ENCODE data around the gene KCNT1.

KCNT1 gene

DNA sequence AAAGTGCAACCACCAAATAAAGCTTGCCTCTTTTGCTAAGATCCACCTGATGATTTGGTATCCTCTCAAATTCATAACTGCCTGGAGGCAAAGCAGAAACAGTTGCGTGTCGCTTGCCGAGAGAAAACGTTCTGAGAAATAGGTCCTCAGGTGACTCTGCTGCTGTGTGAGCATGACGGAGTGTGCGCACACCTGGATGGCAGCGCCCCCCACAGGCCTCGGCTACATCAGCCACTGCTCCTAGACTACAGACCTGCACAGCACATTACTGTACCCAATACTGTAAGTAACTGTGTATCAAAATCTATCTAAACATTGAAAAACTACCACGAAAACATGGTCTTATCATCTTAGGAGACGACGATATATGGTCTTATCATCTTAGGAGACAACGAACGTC is 117.9 kb downstream of the KCNT1 start:
- DNase-seq (ENCODE audit: low read depth in 3 of 3): no peak

DNA sequence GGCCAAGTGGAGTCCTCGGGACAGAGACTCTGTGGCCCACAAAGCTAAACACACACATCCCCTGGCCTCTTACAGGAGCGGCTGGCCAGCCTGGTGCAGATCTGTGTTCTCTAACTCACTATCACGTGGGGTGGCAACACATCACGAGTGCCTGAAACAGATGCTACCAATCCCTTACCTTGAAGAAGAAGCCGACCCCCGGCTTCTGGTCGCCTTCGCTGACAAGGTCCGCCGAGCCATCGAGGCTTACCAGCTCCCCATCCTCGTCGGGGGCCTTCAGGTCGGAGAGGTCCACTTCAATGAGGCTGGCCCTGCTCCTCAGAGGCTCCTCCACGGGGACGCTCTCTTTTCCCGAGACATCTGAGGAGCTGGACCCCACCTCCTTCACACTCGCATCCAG is 118.7 kb downstream of the KCNT1 start:
- no peak for DNase-seq (ENCODE audit: low read depth in 3 of 3)

DNA sequence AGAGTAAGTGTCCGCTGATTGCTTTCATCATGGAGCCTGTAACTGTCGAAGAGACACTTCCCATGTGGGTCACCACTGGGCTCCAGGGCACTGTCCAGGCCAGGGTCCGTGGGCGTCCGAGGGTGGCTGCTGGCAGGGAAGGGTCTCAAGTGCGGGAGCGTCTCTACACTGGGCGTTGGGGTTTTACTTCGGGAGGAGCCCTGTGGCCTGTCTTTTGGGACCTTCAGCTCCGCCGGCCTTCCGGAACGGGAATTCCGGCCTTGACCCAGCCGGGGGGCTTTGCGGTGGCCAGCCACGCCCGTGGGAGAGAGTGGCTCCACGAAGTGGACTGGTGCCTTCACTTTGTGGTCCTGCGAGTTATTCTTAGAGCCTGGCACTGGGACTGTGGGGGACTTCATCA is 119.1 kb downstream of the KCNT1 start:
- DNase-seq (ENCODE audit: low read depth in 3 of 3): no peak

DNA sequence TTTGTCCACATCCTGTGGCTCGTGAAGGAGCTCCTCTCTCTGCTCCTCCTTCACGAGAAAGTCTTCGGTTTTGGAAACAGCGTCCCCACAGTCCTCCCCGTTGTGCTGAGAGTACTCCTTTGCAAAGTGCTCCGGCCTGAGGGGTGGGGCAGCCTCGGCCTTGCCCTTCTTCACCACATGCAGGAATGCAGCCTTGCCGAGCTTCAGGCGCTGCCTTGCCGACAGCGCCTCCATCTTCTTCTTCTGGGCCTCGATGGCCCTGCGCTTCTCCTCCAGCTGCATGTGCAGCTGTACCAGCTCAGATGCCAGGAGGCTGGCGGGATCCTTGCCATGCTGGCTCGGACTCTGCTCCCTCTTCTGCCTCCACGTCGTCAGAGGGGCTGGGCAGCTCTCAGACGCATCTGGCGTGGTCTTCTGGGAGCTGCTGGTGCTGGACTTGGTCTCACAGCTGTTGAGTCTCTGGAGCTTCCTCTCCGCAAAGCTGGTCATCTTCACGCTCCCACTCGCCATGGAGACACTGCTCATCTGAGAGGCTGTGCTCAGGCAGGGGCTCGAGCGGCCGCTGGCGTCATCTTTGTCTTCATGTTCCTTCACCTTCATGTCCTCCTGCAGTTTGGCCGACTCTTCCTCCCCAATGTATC is 119.9 kb downstream of the KCNT1 start:
- no peak for DNase-seq (ENCODE audit: low read depth in 3 of 3)

DNA sequence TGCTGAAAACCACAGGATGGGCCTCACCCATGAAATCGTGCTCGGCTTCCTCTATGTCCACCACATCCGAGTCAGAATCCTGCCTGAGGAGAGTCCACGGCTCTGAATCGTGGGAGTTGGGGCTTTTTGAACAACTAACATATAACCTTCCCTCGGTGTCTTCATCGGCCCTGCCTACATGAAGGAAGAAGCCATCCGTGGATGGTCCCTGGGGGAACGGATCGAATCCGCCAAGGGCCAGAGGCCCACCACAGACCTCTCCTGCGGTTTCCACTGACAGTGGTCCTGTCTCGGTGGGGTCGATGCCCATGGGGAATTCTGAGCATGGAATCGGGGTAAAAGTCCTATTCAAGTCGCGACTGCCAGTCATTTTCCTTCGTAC is 120.4 kb downstream of the KCNT1 start:
- no peak for DNase-seq (ENCODE audit: low read depth in 3 of 3)

DNA sequence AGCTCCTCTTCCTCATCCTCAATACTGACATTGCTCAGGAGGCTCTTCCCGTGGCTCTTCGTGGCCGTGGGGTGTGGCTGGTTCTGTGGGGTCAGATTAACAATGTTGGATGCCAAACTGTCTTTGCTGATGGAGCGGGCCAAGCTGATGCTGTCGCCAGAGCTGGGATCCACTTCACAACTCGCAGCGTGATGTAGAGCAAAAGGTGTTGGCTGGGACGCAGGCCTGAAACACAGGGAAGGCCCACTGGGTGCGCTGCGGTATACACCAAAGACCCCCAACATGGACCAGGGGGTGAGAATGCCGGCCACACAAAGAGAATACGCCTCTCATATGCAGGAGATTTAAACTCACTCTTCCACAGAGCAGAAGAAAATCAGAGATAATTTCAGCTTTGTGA is 121.1 kb downstream of the KCNT1 start:
- DNase-seq (ENCODE audit: low read depth in 3 of 3): no peak

DNA sequence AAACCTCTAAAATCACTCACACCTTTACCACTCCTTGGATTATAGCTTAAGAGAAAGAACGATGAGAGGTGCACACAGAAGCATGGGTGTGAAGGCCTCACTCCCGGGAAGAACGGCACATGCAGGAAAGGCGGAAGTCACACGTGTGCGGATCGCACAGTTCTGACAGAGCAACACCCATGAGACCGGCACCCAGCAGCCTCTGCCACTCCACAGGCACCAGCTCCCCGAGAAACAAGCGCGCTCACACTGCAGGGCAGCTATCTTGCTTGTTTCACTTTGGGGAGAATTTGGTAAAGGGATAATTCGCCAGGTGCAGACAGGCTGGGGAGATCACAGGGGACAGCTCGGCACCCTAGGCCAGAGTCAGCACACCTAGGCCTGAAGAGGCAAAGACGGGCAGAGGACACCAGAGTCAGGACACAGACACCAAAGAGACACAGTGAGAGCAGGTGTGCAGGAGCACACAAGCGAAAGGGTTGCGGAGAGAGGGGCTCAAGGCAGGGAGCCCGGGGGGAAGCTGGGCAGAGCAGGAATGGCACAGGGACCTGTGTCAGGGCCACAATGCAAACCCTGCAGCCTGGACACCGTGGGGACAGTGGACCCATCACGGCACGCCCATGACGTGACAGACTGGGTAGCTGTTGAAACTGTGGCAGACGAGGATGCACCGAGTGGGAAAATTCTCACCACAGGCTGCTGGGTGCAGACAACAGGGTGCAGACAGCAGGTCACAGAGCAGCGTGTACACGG is 123.6 kb downstream of the KCNT1 start:
- DNase-seq (ENCODE audit: low read depth in 3 of 3): no peak

DNA sequence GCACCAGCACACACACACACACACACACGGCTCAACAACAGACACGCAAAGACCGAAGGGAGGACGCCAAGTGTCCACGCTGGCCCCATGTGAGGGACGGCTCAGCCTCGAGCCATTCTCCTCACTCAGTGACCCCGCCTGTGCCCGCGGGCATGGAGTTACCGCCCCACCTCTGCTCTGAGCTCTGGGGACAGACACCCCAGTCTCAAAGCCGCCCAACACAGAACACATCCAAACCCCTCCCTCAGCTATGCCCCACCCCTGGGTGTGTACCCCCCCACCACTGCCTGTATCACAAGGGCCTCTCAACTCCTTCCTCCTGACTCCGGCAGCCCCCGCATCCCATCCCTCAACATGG is 124.2 kb downstream of the KCNT1 start:
- DNase-seq (ENCODE audit: low read depth in 3 of 3): no peak

DNA sequence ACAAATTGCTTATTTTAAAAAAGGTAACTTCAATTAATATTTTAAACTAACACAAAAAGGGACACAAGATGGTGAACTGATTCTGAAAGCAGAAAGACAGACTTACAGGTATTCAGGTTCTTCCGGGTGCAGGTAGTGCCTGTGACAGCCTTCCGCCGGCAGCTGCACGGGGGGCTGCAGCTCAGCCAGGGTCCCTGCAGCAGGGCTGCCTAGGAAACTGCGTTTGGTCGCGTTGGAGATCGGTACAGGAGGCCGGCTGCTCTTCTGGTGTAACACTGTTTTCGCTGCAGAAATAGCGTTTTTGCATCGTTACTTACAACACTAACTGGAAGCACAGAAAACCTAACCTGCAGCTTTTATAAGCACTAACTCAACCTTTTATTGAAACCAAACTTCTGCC is 125.3 kb downstream of the KCNT1 start:
- DNase-seq (ENCODE audit: low read depth in 3 of 3): no peak

DNA sequence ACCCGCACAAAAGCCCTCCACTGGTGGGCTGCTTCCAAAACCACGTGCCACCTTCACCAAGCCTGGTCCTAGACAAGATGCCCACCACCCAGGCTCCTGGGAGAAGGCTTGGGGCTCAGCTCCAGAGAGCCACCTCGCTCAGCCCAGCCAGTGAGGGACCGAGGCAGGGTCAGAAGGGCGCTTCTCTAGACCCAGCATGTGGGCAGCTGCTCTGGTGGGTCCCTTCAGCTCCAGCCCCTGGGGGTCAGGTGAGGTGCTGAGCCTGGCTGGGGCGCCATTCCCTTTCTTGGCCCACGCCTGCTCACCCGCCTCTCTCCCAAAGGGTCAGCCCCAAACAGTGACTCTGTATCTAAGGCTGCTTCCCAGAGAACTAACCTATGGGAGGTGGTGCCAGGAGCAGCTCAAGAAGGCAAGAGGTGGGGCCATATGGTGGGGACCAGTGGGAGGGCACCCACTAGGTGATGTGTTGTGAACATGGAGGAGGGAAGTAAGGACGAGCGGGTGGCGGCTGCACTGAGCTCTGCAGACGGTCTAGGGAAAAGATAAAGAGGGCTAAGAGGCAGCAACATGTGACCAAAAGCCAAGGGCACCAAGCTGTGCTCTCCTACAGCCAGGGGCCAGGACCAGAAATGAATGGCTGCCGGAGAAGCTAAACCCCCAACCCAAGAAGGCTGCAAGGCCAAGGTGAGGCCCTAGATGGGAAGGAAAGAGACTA is 126.0 kb downstream of the KCNT1 start:
- DNase-seq (ENCODE audit: low read depth in 3 of 3): no peak

DNA sequence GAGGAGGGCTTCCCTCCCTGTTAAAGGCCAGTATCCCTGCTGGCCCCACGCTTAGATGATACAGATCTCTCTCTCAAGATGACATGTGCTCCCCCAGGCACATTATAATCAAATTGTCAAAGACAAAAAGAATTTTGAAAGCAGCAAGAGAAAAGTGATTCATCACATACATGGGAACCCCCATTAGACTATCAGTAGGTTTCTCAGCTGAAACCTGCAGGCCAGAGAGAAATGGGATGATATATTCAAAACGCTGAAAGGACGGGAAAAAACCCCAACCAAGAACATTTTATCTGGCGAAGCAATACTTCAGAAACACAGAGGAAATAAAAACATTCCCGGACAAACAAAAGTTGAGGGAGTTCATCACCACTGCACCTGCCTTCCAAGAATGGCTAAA is 126.7 kb downstream of the KCNT1 start:
- no peak for DNase-seq (ENCODE audit: low read depth in 3 of 3)

DNA sequence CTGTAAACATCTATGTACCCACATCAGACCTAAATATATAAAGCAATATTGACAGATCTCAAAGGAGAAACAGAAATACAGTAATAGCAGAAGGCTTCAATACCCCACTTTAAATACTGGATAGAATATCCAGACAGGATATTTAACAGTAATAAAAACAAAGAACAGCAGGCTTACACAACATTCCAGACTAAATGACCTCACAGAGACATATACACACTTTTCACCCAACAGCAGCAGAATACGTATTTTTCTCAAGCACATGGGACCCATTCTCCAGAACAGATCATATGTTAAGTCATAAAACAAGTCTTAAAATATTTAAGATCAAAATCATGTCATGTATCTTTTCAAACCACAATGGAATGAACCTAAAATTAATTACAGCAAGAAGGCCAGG is 128.5 kb downstream of the KCNT1 start:
- no peak for DNase-seq (ENCODE audit: low read depth in 3 of 3)

DNA sequence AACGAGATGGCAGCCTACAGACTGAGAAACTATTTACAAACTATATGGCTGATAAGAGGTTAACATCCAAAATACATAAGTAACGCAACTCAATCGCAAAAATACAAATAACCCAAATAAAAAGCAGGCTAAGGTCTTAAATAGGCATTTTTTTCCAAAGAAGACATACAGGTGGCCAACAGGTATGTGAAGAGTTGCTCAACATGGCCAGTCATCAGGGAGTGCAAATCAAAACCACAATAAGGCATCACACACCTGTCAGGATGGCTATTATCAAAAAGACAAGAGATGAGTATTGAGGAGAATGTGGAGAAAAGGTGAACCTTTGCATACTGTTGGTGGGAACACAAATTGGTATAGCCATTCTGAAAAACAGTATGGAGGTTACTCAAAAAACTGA is 131.9 kb downstream of the KCNT1 start:
- DNase-seq (ENCODE audit: low read depth in 3 of 3): no peak

DNA sequence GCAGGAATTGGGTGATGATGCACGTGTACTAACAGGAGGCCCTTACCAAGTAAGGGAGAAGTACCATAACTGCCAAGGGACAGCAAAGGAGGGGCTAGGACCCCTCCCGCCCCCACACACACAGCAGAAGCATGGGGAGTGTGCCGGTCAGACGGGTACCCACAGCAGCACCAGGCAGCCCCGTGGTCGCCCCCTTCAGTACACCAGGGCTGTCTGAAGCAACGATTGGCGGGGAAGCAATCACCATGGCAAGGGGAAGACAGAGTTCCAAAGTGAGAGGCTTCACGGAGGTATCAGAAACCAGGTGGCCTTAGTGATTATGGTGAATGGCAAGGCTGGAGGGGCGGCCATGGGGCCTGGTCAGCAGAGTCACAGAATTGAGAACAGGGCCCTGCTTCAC is 133.1 kb downstream of the KCNT1 start:
- no peak for DNase-seq (ENCODE audit: low read depth in 3 of 3)

DNA sequence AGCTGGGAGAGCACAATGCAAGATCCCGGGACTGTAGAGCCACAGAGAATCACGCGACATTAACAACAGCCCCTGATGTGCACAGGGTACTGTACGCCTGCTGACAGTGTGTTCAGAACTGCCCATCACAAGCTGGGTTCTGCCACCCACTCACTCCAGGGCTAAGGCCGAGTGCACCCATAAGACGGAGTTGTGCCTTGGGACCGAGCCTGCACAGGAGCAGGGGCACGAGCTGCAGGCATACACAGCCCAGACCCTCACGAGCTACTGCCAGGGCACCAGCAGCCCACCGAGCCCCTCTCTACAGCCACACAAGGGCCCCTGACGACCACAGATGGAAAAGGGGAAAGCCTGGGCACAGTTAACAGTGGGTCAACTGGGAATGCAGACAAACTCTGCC is 137.5 kb downstream of the KCNT1 start:
- no peak for DNase-seq (ENCODE audit: low read depth in 3 of 3)

DNA sequence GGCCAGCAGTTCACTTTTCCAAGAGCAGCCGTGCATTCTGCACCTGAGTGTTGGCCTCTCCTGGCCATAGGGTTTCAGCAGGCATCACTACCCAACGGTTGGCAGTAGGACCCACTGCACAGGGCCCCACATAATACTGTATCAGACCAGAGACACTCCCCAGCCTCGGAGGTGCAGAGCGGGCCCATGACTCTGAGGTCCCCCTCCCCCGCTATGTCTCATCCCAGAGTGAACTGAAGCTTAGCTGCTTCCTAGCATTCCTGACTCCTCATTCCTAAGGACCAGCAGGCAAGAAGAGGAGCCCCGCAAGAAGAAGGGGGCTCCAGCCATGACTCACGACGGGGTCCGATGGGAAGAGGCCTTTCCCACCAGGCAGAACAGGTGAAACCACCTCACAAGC is 138.1 kb downstream of the KCNT1 start:
- DNase-seq (ENCODE audit: low read depth in 3 of 3): no peak

DNA sequence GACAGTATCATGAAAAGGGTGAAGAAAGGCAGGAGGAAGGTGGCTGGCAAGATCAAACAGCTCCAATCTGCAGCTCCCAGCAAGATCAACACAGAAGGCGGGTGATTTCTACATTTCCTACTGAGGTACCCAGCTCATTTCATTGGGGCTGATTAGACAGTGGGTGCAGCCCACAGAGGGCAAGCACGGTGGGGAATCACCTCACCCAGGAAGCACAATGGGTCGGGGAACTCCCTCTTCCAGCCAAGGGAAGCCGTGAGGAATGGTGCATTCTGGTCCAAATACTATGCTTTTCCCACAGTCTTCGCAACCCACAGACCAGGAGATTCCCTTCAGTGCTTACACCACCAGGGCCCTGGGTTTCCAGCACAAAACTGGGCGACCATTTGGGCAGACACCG is 138.6 kb downstream of the KCNT1 start:
- no peak for DNase-seq (ENCODE audit: low read depth in 3 of 3)
